HepG2 (cell line): ENCODE results near the gene CDC34. TPM values are rescaled to one million over a fixed set of nuclear protein-coding genes. Genes with fewer than 3 reads are reported as not detected.

Experiments used
- ATF1 ChIP-seq: IDR thresholded peaks from 2 replicates; pipeline ENCODE4 v1.6.1; 2016; ENCODE audit warnings: mild to moderate bottlenecking, control low read depth
- CAMTA2 ChIP-seq: sonication (generic); formaldehyde crosslinking; IDR thresholded peaks from 2 replicates; pipeline ENCODE4 v1.4.0; 2020; ENCODE audit warnings: mild to moderate bottlenecking, missing genetic modification reagents, borderline replicate concordance
- FLYWCH1 ChIP-seq: sonication (generic); formaldehyde crosslinking; IDR thresholded peaks from 2 replicates; pipeline ENCODE4 v1.8.1; 2023; ENCODE audit warnings: mild to moderate bottlenecking, missing genetic modification reagents
- HDAC1 ChIP-seq: sonication (generic); formaldehyde crosslinking; IDR thresholded peaks from 2 replicates; pipeline ENCODE4 v1.5.1; 2020; ENCODE audit warnings: mild to moderate bottlenecking, missing genetic modification reagents
- IKZF1 ChIP-seq: fragments of 450-650 bp; IDR thresholded peaks from 2 replicates; pipeline ENCODE4 v1.7.1; 2016
- JUNB ChIP-seq: sonication (generic); formaldehyde crosslinking; IDR thresholded peaks from 2 replicates; pipeline ENCODE4 v1.8.0; 2022; ENCODE audit warnings: missing genetic modification reagents, mild to moderate bottlenecking, borderline replicate concordance
- KDM5B ChIP-seq: sonication (generic); formaldehyde crosslinking; IDR thresholded peaks from 2 replicates; pipeline ENCODE4 v1.4.0; 2020; ENCODE audit warnings: missing genetic modification reagents, mild to moderate bottlenecking, borderline replicate concordance
- POLR2G ChIP-seq: fragments of 200-400 bp; formaldehyde crosslinking; IDR thresholded peaks from 2 replicates; pipeline ENCODE4 v1.6.1; 2018; ENCODE audit warnings: mild to moderate bottlenecking, low read depth, low read length, moderate library complexity
- RBFOX2 ChIP-seq: fragments of 200-400 bp; formaldehyde crosslinking; IDR thresholded peaks from 2 replicates; pipeline ENCODE4 v1.6.1; 2017; ENCODE audit warnings: low read depth, mild to moderate bottlenecking, low read length
- TAF1 ChIP-seq: sonication (generic); formaldehyde crosslinking; IDR thresholded peaks from 2 replicates; pipeline ENCODE4 v1.4.0; 2020; ENCODE audit warnings: missing genetic modification reagents
- ZNF557 ChIP-seq: sonication (generic); formaldehyde crosslinking; IDR thresholded peaks from 2 replicates; pipeline ENCODE4 v1.4.0; 2020; ENCODE audit warnings: missing genetic modification reagents
- ZNF776 ChIP-seq: sonication (generic); formaldehyde crosslinking; IDR thresholded peaks from 2 replicates; pipeline ENCODE4 v1.4.0; 2020; ENCODE audit warnings: mild to moderate bottlenecking, missing genetic modification reagents
- polyA plus RNA-seq, 8 experiments: library from polyadenylated mRNA; depleted of rRNA in 3 of 8; stranded (reverse) in 7 of 8; unstranded in 1 of 8; fragments of >200 nt; fragmentation: Illumina TruSeq in 4 of 8; extraction: Trizol in 4 of 8; gene quantifications; 2 replicates each; pipeline versions ENCODE4 v1.2.1 to v1.2.3, GENCODE V29; 2011 to 2016; ENCODE audit warnings: low read depth in 4 of 8, missing spikeins in 1 of 8, mixed read lengths in 1 of 8; ENCODE audit not compliant: insufficient read depth in 1 of 8
- total RNA-seq, 5 experiments: library from RNA; depleted of rRNA; stranded (reverse); fragments of >200 nt; fragmentation: Illumina TruSeq; extraction: Trizol; gene quantifications; 2 replicates each; pipeline ENCODE4 v1.2.3, GENCODE V29; 2016; ENCODE audit warnings: low read depth in 1 of 5
- TF ChIP-seq, protein P1 (sequence below), 2 experiments: sonication (generic) in 1 of 2; formaldehyde crosslinking in 1 of 2; IDR thresholded peaks; 2 replicates each; pipeline versions ENCODE4 v1.6.1 to v1.9.0; 2014 to 2022; ENCODE audit warnings: antibody characterized with exemption in 1 of 2, borderline replicate concordance in 1 of 2, inconsistent platforms in 1 of 2, low read depth in 1 of 2, missing genetic modification reagents in 1 of 2
- TF ChIP-seq, protein P2 (sequence below): sonication (generic); formaldehyde crosslinking; IDR thresholded peaks from 2 replicates; pipeline ENCODE4 v1.8.1; 2022; ENCODE audit warnings: mild to moderate bottlenecking, missing genetic modification reagents
- TF ChIP-seq, protein P3 (sequence below): sonication (generic); formaldehyde crosslinking; IDR thresholded peaks from 2 replicates; pipeline ENCODE4 v1.5.1; 2020; ENCODE audit warnings: missing genetic modification reagents, mild to moderate bottlenecking, borderline replicate concordance
- TF ChIP-seq, protein P4 (sequence below): sonication (generic); formaldehyde crosslinking; IDR thresholded peaks from 2 replicates; pipeline ENCODE4 v1.8.0; 2022; ENCODE audit warnings: missing genetic modification reagents, mild to moderate bottlenecking, moderate library complexity, borderline replicate concordance

The CDC34 gene
- total and polyA plus RNA-seq, 2 of the 13 experiments (the other 11 are each of a cell fraction or from before 2014, with no cell fraction given) = 138 to 150 TPM

DNA sequence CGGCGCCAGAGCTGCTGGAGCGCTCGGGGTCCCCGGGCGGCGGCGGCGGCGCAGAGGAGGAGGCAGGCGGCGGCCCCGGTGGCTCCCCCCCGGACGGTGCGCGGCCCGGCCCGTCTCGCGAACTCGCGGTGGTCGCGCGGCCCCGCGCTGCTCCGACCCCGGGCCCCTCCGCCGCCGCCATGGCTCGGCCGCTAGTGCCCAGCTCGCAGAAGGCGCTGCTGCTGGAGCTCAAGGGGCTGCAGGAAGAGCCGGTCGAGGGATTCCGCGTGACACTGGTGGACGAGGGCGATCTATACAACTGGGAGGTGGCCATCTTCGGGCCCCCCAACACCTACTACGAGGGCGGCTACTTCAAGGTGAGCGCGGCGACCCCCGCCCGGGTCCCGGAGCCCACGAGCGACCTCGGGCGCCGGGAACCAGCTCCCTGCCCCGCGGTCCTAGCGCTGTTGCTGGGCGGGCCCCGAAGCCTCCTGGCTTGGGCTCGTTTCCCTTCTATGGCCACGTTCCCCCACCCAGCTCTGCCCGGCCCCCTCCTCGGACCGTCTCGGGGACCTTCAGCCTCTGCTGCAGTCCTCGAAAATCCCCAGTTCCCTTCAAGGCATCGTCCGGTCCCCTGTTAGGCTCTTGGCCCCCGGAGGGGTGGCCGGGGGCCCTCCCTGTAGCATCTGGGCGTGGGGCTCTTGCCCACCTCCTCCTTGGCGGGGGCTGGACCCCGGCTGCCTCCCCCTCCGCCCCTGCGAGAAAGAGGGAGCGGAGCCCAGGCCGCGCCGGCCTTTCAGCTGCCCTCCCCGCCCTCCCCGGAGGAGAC is at the start of gene CDC34 (continued):
- TF ChIP-seq, protein P1, sequence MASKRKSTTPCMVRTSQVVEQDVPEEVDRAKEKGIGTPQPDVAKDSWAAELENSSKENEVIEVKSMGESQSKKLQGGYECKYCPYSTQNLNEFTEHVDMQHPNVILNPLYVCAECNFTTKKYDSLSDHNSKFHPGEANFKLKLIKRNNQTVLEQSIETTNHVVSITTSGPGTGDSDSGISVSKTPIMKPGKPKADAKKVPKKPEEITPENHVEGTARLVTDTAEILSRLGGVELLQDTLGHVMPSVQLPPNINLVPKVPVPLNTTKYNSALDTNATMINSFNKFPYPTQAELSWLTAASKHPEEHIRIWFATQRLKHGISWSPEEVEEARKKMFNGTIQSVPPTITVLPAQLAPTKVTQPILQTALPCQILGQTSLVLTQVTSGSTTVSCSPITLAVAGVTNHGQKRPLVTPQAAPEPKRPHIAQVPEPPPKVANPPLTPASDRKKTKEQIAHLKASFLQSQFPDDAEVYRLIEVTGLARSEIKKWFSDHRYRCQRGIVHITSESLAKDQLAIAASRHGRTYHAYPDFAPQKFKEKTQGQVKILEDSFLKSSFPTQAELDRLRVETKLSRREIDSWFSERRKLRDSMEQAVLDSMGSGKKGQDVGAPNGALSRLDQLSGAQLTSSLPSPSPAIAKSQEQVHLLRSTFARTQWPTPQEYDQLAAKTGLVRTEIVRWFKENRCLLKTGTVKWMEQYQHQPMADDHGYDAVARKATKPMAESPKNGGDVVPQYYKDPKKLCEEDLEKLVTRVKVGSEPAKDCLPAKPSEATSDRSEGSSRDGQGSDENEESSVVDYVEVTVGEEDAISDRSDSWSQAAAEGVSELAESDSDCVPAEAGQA (IDR thresholded peaks at IDR 0.05; ENCODE audit: low read depth) = no peak
- TF ChIP-seq, protein P1 (CRISPR knock-in tag; IDR thresholded peaks at IDR 0.05; ENCODE audit: borderline replicate concordance) = 0 out of 2 replicates have a peak, but pooled peaks have one; percentile 10
- TF ChIP-seq, protein P2, sequence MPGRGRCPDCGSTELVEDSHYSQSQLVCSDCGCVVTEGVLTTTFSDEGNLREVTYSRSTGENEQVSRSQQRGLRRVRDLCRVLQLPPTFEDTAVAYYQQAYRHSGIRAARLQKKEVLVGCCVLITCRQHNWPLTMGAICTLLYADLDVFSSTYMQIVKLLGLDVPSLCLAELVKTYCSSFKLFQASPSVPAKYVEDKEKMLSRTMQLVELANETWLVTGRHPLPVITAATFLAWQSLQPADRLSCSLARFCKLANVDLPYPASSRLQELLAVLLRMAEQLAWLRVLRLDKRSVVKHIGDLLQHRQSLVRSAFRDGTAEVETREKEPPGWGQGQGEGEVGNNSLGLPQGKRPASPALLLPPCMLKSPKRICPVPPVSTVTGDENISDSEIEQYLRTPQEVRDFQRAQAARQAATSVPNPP = no peak
- TF ChIP-seq ZNF776 (CRISPR knock-in tag) (0 out of 2 replicates have a peak, but pooled peaks have one; percentile 36), HDAC1 (CRISPR knock-in tag) (peak; percentile 35; the same call in 1 of the 2 replicates), POLR2G (no peak), KDM5B (CRISPR knock-in tag) (peak; percentile 9; the same call in 1 of the 2 replicates), IKZF1 (no peak), RBFOX2 (peak; percentile 65), JUNB (CRISPR knock-in tag) (no peak), ZNF557 (no peak), FLYWCH1 (CRISPR knock-in tag) (no peak), CAMTA2 (CRISPR knock-in tag) (no peak; the same call in 1 of the 2 replicates), TAF1 (CRISPR knock-in tag) (peak; percentile 8; the same call in 1 of the 2 replicates), ATF1 (CRISPR knock-in tag) (no peak)
- TF ChIP-seq, protein P3, sequence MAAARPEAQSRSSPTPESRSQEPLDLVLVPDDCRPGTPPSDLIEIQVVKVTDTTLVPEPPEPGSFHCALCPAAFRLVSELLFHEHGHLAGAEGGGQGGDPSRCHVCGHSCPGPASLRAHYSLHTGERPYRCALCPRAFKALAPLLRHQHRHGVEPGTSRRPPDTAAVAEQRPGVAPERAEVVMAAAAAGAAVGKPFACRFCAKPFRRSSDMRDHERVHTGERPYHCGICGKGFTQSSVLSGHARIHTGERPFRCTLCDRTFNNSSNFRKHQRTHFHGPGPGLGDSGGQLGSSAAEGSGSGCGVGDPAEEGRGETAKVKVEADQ (CRISPR knock-in tag) = no peak
- TF ChIP-seq, protein P4, sequence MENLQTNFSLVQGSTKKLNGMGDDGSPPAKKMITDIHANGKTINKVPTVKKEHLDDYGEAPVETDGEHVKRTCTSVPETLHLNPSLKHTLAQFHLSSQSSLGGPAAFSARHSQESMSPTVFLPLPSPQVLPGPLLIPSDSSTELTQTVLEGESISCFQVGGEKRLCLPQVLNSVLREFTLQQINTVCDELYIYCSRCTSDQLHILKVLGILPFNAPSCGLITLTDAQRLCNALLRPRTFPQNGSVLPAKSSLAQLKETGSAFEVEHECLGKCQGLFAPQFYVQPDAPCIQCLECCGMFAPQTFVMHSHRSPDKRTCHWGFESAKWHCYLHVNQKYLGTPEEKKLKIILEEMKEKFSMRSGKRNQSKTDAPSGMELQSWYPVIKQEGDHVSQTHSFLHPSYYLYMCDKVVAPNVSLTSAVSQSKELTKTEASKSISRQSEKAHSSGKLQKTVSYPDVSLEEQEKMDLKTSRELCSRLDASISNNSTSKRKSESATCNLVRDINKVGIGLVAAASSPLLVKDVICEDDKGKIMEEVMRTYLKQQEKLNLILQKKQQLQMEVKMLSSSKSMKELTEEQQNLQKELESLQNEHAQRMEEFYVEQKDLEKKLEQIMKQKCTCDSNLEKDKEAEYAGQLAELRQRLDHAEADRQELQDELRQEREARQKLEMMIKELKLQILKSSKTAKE = no peak
